SK-N-SH (cell line): ENCODE data around the gene ZNF655. TPM values are rescaled to one million over a fixed set of nuclear protein-coding genes. Genes with fewer than 3 reads are reported as not detected.

Source experiments
- CTCF ChIP-seq: fragments of 200-600 bp; sonication (generic); IDR thresholded peaks from 2 replicates; pipeline ENCODE4 v1.6.1; 2017; ENCODE audit warnings: antibody characterized with exemption, mild to moderate bottlenecking, moderate library complexity
- EP300 ChIP-seq, 2 experiments: IDR thresholded peaks; 2 replicates each; pipeline versions ENCODE4 v1.4.0 to v1.6.1; 2012; ENCODE audit warnings: borderline replicate concordance in 1 of 2, low read depth in 1 of 2, low read length in 1 of 2
- FOSL2 ChIP-seq: IDR thresholded peaks from 2 replicates; pipeline ENCODE4 v1.4.0; 2012; ENCODE audit warnings: low read depth, mild to moderate bottlenecking, moderate library complexity, borderline replicate concordance
- FOXJ3 ChIP-seq: sonication (generic); formaldehyde crosslinking; IDR thresholded peaks from 2 replicates; pipeline ENCODE4 v1.5.1; 2020; ENCODE audit warnings: mild to moderate bottlenecking, missing genetic modification reagents
- FOXM1 ChIP-seq: IDR thresholded peaks from 2 replicates; pipeline ENCODE4 v1.4.0; 2012; ENCODE audit warnings: low read depth, mild to moderate bottlenecking
- GATA2 ChIP-seq: sonication (generic); formaldehyde crosslinking; IDR thresholded peaks from 2 replicates; pipeline ENCODE4 v1.5.0; 2020; ENCODE audit warnings: mild to moderate bottlenecking, missing genetic modification reagents
- IRF3 ChIP-seq: fragments of 150-350 bp; IDR thresholded peaks from 2 replicates; pipeline ENCODE4 v1.6.1; 2016; ENCODE audit warnings: mild to moderate bottlenecking, low read depth, low read length
- MAX ChIP-seq: IDR thresholded peaks from 2 replicates; pipeline ENCODE4 v1.4.0; 2012; ENCODE audit warnings: low read depth
- MEF2A ChIP-seq: IDR thresholded peaks from 2 replicates; pipeline ENCODE4 v1.4.0; 2012; ENCODE audit warnings: low read depth, borderline replicate concordance
- MXI1 ChIP-seq: IDR thresholded peaks from 2 replicates; pipeline ENCODE4 v1.6.1; 2012; ENCODE audit warnings: mild to moderate bottlenecking, low read depth, low read length, improper control_type of control experiment
- PBX3 ChIP-seq: IDR thresholded peaks from 2 replicates; pipeline ENCODE4; 2012
- RAD21 ChIP-seq: IDR thresholded peaks from 2 replicates; pipeline ENCODE4 v1.6.1; 2012; ENCODE audit warnings: mild to moderate bottlenecking, low read length
- SMC3 ChIP-seq: IDR thresholded peaks from 2 replicates; pipeline ENCODE4 v1.6.1; 2012; ENCODE audit warnings: low read depth, low read length, improper control_type of control experiment
- TCF12 ChIP-seq: IDR thresholded peaks from 2 replicates; pipeline ENCODE4 v1.4.0; 2012
- polyA plus RNA-seq, 3 experiments: library from polyadenylated mRNA; depleted of rRNA; stranded (reverse); fragments of >200 nt; gene quantifications; 2 replicates each; pipeline ENCODE4 v1.2.3, GENCODE V29; 2012
- TF ChIP-seq, protein P1 (sequence below): IDR thresholded peaks from 2 replicates; pipeline ENCODE4 v1.6.1; 2012; ENCODE audit warnings: mild to moderate bottlenecking, low read depth, low read length, moderate library complexity
- TF ChIP-seq, protein P2 (sequence below): IDR thresholded peaks from 2 replicates; pipeline ENCODE4 v1.4.0; 2012; ENCODE audit warnings: low read depth, borderline replicate concordance

Gene ZNF655
- polyA plus RNA-seq, 1 of the 3 experiments (the other 2 are of a cell fraction), result 113 TPM

GRCh38 chr7:99616359-99617191 lies 58.1 kb downstream of the ZNF655 start, which contains the start of gene ZSCAN25 (continued):
- TF ChIP-seq PBX3 (peak; percentile 55), SMC3 (peak; percentile 49), RAD21 (peak; percentile 62), FOXM1 (no peak), IRF3 (no peak), TCF12 (peak; percentile 40; the same call in 1 of the 2 replicates), MAX (peak; percentile 92), CTCF (peak; percentile 68), FOSL2 (no peak; the same call in 1 of the 2 replicates), MEF2A (no peak), EP300 (IDR thresholded peaks at IDR 0.05; ENCODE audit: borderline replicate concordance in 1 of 2, low read depth in 1 of 2, low read length in 1 of 2) (no peak), MXI1 (peak; percentile 72; the same call in 1 of the 2 replicates), GATA2 (CRISPR knock-in tag) (0 out of 2 replicates have a peak, but pooled peaks have one; percentile 19), FOXJ3 (CRISPR knock-in tag) (no peak)
- TF ChIP-seq, protein P1, sequence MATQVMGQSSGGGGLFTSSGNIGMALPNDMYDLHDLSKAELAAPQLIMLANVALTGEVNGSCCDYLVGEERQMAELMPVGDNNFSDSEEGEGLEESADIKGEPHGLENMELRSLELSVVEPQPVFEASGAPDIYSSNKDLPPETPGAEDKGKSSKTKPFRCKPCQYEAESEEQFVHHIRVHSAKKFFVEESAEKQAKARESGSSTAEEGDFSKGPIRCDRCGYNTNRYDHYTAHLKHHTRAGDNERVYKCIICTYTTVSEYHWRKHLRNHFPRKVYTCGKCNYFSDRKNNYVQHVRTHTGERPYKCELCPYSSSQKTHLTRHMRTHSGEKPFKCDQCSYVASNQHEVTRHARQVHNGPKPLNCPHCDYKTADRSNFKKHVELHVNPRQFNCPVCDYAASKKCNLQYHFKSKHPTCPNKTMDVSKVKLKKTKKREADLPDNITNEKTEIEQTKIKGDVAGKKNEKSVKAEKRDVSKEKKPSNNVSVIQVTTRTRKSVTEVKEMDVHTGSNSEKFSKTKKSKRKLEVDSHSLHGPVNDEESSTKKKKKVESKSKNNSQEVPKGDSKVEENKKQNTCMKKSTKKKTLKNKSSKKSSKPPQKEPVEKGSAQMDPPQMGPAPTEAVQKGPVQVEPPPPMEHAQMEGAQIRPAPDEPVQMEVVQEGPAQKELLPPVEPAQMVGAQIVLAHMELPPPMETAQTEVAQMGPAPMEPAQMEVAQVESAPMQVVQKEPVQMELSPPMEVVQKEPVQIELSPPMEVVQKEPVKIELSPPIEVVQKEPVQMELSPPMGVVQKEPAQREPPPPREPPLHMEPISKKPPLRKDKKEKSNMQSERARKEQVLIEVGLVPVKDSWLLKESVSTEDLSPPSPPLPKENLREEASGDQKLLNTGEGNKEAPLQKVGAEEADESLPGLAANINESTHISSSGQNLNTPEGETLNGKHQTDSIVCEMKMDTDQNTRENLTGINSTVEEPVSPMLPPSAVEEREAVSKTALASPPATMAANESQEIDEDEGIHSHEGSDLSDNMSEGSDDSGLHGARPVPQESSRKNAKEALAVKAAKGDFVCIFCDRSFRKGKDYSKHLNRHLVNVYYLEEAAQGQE, result peak; percentile 67
- TF ChIP-seq, protein P2, sequence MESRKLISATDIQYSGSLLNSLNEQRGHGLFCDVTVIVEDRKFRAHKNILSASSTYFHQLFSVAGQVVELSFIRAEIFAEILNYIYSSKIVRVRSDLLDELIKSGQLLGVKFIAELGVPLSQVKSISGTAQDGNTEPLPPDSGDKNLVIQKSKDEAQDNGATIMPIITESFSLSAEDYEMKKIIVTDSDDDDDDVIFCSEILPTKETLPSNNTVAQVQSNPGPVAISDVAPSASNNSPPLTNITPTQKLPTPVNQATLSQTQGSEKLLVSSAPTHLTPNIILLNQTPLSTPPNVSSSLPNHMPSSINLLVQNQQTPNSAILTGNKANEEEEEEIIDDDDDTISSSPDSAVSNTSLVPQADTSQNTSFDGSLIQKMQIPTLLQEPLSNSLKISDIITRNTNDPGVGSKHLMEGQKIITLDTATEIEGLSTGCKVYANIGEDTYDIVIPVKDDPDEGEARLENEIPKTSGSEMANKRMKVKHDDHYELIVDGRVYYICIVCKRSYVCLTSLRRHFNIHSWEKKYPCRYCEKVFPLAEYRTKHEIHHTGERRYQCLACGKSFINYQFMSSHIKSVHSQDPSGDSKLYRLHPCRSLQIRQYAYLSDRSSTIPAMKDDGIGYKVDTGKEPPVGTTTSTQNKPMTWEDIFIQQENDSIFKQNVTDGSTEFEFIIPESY, result 0 out of 2 replicates have a peak, but pooled peaks have one; percentile 38
